NB4 (cell line): ENCODE measurements around the gene TMPRSS11D.

Experiments
- DNase-seq: peaks from one replicate; pipeline ENCODE4 v3.0.0; 2010; ENCODE audit warnings: low read depth
- H3K4me3 ChIP-seq: one replicate; pipeline ENCODE4 v1.5.1; 2011; ENCODE audit warnings: mild to moderate bottlenecking, low read depth, low read length, moderate library complexity
- MAX ChIP-seq: IDR thresholded peaks from 2 replicates; pipeline ENCODE4 v1.6.1; 2011; ENCODE audit warnings: low read depth, low read length
- MYC ChIP-seq: IDR thresholded peaks from 2 replicates; pipeline ENCODE4 v1.6.1; 2011; ENCODE audit warnings: low read depth, low read length
- POLR2A ChIP-seq: IDR thresholded peaks from 2 replicates; pipeline ENCODE4 v1.6.1; 2011; ENCODE audit warnings: mild to moderate bottlenecking; ENCODE audit not compliant: insufficient read length; ENCODE audit errors: extremely low read depth
- TF ChIP-seq, protein P1 (sequence below): IDR thresholded peaks from one replicate; pipeline ENCODE4 v1.5.1; 2012; ENCODE audit warnings: low read depth, low read length

Gene TMPRSS11D

GRCh38 chr4:67896421-67897065, 12.7 kb upstream of the TMPRSS11D start:
- no peak for TF ChIP-seq MAX
- TF ChIP-seq MYC: no peak
- no peak for TF ChIP-seq POLR2A
- TF ChIP-seq, protein P1, sequence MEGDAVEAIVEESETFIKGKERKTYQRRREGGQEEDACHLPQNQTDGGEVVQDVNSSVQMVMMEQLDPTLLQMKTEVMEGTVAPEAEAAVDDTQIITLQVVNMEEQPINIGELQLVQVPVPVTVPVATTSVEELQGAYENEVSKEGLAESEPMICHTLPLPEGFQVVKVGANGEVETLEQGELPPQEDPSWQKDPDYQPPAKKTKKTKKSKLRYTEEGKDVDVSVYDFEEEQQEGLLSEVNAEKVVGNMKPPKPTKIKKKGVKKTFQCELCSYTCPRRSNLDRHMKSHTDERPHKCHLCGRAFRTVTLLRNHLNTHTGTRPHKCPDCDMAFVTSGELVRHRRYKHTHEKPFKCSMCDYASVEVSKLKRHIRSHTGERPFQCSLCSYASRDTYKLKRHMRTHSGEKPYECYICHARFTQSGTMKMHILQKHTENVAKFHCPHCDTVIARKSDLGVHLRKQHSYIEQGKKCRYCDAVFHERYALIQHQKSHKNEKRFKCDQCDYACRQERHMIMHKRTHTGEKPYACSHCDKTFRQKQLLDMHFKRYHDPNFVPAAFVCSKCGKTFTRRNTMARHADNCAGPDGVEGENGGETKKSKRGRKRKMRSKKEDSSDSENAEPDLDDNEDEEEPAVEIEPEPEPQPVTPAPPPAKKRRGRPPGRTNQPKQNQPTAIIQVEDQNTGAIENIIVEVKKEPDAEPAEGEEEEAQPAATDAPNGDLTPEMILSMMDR: no peak
- DNase-seq: no peak
- H3K4me3 ChIP-seq: no peak overlapping the region

- TF ChIP-seq MYC: no peak
- no peak for TF ChIP-seq POLR2A
- TF ChIP-seq, protein P1: no peak
- no peak for TF ChIP-seq MAX
- no peak overlapping the region for H3K4me3 ChIP-seq
- no peak for DNase-seq
Observed at GRCh38 chr4:67894659-67895058, 10.9 kb upstream of the TMPRSS11D start.

GRCh38 chr4:67892905-67893304, 9.1 kb upstream of the TMPRSS11D start:
- TF ChIP-seq MAX (no peak), POLR2A (no peak), MYC (no peak)
- TF ChIP-seq, protein P1: no peak
- H3K4me3 ChIP-seq: no peak overlapping the region
- no peak for DNase-seq

DNA sequence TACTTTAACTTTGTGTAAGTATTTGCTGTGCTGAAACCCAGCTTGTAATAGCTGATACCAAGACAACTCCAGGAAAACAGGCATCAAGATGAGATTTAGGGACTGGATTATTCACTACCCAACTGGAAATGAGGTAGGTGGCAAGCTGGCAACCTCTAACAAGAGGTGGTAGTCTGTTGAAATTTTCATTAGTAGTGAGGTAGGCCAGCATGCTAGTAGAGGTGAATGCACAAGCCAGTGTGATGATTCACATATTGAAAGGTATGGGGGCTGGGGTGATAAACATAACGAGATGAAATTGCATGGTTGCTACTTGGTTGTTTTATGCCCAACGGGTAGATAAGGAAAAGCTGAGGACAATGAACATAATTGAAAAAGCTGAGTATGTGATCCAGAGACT, 8.5 kb upstream of the TMPRSS11D start:
- no peak for DNase-seq
- no peak for TF ChIP-seq MAX
- TF ChIP-seq POLR2A: no peak
- TF ChIP-seq, protein P1: no peak
- no peak for TF ChIP-seq MYC
- no peak overlapping the region for H3K4me3 ChIP-seq

DNA sequence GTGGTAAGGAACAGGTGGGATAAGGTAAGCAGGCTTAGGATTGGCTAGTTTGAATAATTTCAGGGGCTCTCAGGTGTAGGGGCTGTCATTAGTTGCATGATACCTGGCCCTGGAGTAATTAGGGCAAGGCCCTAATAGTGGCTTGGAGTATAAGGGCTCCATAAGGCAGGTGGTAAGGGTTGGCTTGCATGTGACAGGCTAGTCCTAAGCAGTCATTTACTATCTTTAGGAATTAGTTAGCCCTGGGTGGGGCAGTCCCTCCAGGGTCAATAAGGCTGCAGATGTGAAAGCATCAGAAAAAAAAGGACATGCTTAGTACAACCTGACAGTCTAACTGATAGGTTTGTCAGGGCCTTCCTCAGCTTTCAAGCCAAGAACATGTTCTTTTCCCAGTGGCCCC, 7.8 kb upstream of the TMPRSS11D start:
- H3K4me3 ChIP-seq: no peak overlapping the region
- TF ChIP-seq POLR2A (no peak), MAX (no peak), MYC (no peak)
- TF ChIP-seq, protein P1: no peak
- no peak for DNase-seq

- DNase-seq: peak; percentile 49
- TF ChIP-seq POLR2A (no peak), MAX (no peak), MYC (no peak)
- TF ChIP-seq, protein P1: no peak
- H3K4me3 ChIP-seq: no peak overlapping the region
Observed at GRCh38 chr4:67886281-67886680, 2.5 kb upstream of the TMPRSS11D start.
